H1 (cell line): Measurements from ENCODE around the gene KMT5B.

Experiments used
- CHD2 ChIP-seq: IDR thresholded peaks from 2 replicates; pipeline ENCODE4 v1.6.1; 2012; ENCODE audit warnings: low read length, improper control_type of control experiment
- CTCF ChIP-seq, 3 experiments: IDR thresholded peaks; 1 replicate in 2 of 3; 2 replicates in 1 of 3; pipeline versions ENCODE4 v1.5.1 to v1.6.1; 2011; ENCODE audit warnings: low read length in 3 of 3, mild to moderate bottlenecking in 3 of 3, inconsistent platforms in 2 of 3, low read depth in 1 of 3, moderate library complexity in 1 of 3; ENCODE audit not compliant: insufficient read depth in 1 of 3; ENCODE audit errors: control extremely low read depth in 1 of 3
- POLR2A ChIP-seq, 2 experiments: IDR thresholded peaks; 1 replicate in 1 of 2; 2 replicates in 1 of 2; pipeline ENCODE4 v1.6.1; 2011; ENCODE audit warnings: low read depth in 2 of 2, low read length in 2 of 2, mild to moderate bottlenecking in 2 of 2; ENCODE audit errors: control extremely low read depth in 1 of 2
- RNF2 ChIP-seq: fragments of 200-900, 300-1000 bp; sonication (generic); IDR thresholded peaks from 2 replicates; pipeline ENCODE4 v1.7.1; 2016; ENCODE audit warnings: borderline replicate concordance, low read depth, mild to moderate bottlenecking, antibody characterized with exemption, low read length; ENCODE audit not compliant: poor library complexity, severe bottlenecking; ENCODE audit errors: missing control alignments
- SP1 ChIP-seq: IDR thresholded peaks from 2 replicates; pipeline ENCODE4 v1.6.1; 2011; ENCODE audit warnings: low read depth, low read length
- TAF1 ChIP-seq: IDR thresholded peaks from 2 replicates; pipeline ENCODE4 v1.6.1; 2011; ENCODE audit warnings: mild to moderate bottlenecking, low read depth, low read length

GRCh38 chr11:68212421-68213134 is 518 bp downstream of the KMT5B start:
- TF ChIP-seq CTCF (IDR thresholded peaks at IDR 0.05; ENCODE audit: control extremely low read depth in 1 of 3, insufficient read depth in 1 of 3, low read depth in 1 of 3, low read length in 3 of 3) = peak; percentile 19 to 53 (median 35); a peak in 3 of 4 replicates
- TF ChIP-seq SP1 = no peak
- no peak; the same call in 1 of the 2 replicates for TF ChIP-seq TAF1
- TF ChIP-seq RNF2 = no peak
- TF ChIP-seq POLR2A (IDR thresholded peaks at IDR 0.05; ENCODE audit: control extremely low read depth in 1 of 2, low read depth in 2 of 2, low read length in 2 of 2) = peak; percentile 41 to 51; a peak in 1 of 3 replicates
- TF ChIP-seq CHD2 = no peak
